ENCODE measurements around the gene C6orf163. TPM values are rescaled to one million over a fixed set of nuclear protein-coding genes. Genes with fewer than 3 reads are reported as not detected.

The C6orf163 gene
- total and polyA plus RNA-seq, 10 of the 15 experiments (the other 5 are each of a cell fraction or from before 2014, with no cell fraction given): 0.56 to 3.7 (median 1.2) TPM

GRCh38 chr6:87407561-87407900 is 62.9 kb downstream of the C6orf163 start (continued):
- TF ChIP-seq, protein P1, sequence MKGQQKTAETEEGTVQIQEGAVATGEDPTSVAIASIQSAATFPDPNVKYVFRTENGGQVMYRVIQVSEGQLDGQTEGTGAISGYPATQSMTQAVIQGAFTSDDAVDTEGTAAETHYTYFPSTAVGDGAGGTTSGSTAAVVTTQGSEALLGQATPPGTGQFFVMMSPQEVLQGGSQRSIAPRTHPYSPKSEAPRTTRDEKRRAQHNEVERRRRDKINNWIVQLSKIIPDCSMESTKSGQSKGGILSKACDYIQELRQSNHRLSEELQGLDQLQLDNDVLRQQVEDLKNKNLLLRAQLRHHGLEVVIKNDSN (IDR thresholded peaks at IDR 0.05; ENCODE audit: borderline replicate concordance, extremely low read length, insufficient read depth, low read depth, low read length): no peak
- no peak for TF ChIP-seq ESRRA (IDR thresholded peaks at IDR 0.05; ENCODE audit: low read length)

- H4K20me1 ChIP-seq (ENCODE audit: control insufficient read depth, insufficient read depth): no peaks in the 10 kb centered on the region
- ATAC-seq (peak; percentile 93), DNase-seq (ENCODE audit: low read depth, low spot score) (peak; percentile 40), FAIRE-seq (no peak)
- RAD21 ChIA-PET (ENCODE audit: unreplicated experiment): interaction anchor here (1.0 to 1.5 kb wide), 4 partner anchors 15 to 1463 kb away, joined by 3 to 7 read pairs (median 3); partner anchors contain the start of genes ORC3 and RARS2
- POLR2A ChIA-PET: interaction anchor here (0.7 kb wide), 1 partner anchor 132 kb away, joined by 3 read pairs; no protein-coding TSS in a partner anchor
- H3K4me3 ChIP-seq: peak within 1 kb of the TSS; percentile 79
- no peaks in the 10 kb centered on the region; a peak in 1 of 4 replicates for H3K27me3 ChIP-seq (replicated peaks in 1 of 2; ENCODE audit: control insufficient read depth in 2 of 2, insufficient read depth in 2 of 2, low read length in 1 of 2)
- H3K36me3 ChIP-seq (ENCODE audit: control insufficient read depth in 2 of 2, insufficient read depth in 2 of 2, low read length in 1 of 2): no peaks in the 10 kb centered on the region
- peak within 1 kb of the TSS; percentile 85 for H3K4me2 ChIP-seq (ENCODE audit: control insufficient read depth, insufficient read depth)
- no peak within 1 kb of the TSS for H3K27ac ChIP-seq (ENCODE audit: control insufficient read depth, insufficient read depth)
- H3K4me1 ChIP-seq (ENCODE audit: control insufficient read depth, insufficient read depth, low read length): no peaks in the 10 kb centered on the region
- under 1% methylated on average over 81 of the region's 82 CpGs for WGBS (ENCODE audit: insufficient coverage, insufficient replicate concordance, low lambda C conversion rate, missing lambda C conversion rate)
- BruUV-seq (replicated peaks): no TSS peak
- SMC1A ChIA-PET (ENCODE audit: uncharacterized antibody, unreplicated experiment): interaction anchor here (0.6 to 1.5 kb wide), 5 partner anchors 15 to 1462 kb away, joined by 3 to 5 read pairs (median 3); no protein-coding TSS in a partner anchor
- in situ Hi-C loops (cut with MboI): no loop called here
- H3K9me3 ChIP-seq (replicated peaks; ENCODE audit: control insufficient read depth, insufficient read depth, low read length): no peaks in the 10 kb centered on the region
- peak within 1 kb of the TSS; percentile 50; the same call in 1 of the 2 replicates for H3K9ac ChIP-seq (ENCODE audit: control insufficient read depth, insufficient read depth, low read length)
- peak within 1 kb of the TSS; percentile 98 for H2AFZ ChIP-seq (ENCODE audit: control insufficient read depth, low read depth, low read length)
- H3K79me2 ChIP-seq (ENCODE audit: control insufficient read depth, insufficient read depth, low read length): no peaks in the 10 kb centered on the region
- intact Hi-C loops (cut with micrococcal nuclease; ENCODE audit: unreplicated experiment): no loop called here
- CTCF ChIA-PET: interaction anchor here (0.6 to 2.2 kb wide), 3 partner anchors 14 to 1462 kb away, joined by 3 to 6 read pairs (median 3); no protein-coding TSS in a partner anchor
- TF ChIP-seq SRF (IDR thresholded peaks at IDR 0.05; ENCODE audit: low read depth in 2 of 2, low read length in 2 of 2): no peak
- TF ChIP-seq GATAD2B (conservative IDR thresholded peaks at IDR 0.05; ENCODE audit: low read depth): peak; percentile 82
- 0 out of 2 replicates have a peak, but pooled peaks have one; percentile 5 for TF ChIP-seq ATF3 (IDR thresholded peaks at IDR 0.05; ENCODE audit: borderline replicate concordance, extremely low read depth, low read depth, low read length)
- TF ChIP-seq MXI1 (IDR thresholded peaks at IDR 0.05; ENCODE audit: low read depth, low read length): peak; percentile 41; the same call in 1 of the 2 replicates
- TF ChIP-seq, protein P2, sequence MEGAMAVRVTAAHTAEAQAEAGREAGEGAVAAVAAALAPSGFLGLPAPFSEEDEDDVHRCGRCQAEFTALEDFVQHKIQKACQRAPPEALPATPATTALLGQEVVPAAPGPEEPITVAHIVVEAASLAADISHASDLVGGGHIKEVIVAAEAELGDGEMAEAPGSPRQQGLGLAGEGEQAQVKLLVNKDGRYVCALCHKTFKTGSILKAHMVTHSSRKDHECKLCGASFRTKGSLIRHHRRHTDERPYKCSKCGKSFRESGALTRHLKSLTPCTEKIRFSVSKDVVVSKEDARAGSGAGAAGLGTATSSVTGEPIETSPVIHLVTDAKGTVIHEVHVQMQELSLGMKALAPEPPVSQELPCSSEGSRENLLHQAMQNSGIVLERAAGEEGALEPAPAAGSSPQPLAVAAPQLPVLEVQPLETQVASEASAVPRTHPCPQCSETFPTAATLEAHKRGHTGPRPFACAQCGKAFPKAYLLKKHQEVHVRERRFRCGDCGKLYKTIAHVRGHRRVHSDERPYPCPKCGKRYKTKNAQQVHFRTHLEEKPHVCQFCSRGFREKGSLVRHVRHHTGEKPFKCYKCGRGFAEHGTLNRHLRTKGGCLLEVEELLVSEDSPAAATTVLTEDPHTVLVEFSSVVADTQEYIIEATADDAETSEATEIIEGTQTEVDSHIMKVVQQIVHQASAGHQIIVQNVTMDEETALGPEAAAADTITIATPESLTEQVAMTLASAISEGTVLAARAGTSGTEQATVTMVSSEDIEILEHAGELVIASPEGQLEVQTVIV (IDR thresholded peaks at IDR 0.05; ENCODE audit: borderline replicate concordance, partially characterized antibody): peak; percentile 31
- TF ChIP-seq CHD2 (IDR thresholded peaks at IDR 0.05; ENCODE audit: borderline replicate concordance, low read depth, low read length): 0 out of 2 replicates have a peak, but pooled peaks have one; percentile 36
- TF ChIP-seq EGR1 (IDR thresholded peaks at IDR 0.05; ENCODE audit: borderline replicate concordance in 1 of 2, low read depth in 2 of 2, low read length in 2 of 2): no peak
- peak in 2 of 3 experiments; percentile 6 to 24; a peak in 1 of 6 replicates for TF ChIP-seq CTCF (IDR thresholded peaks at IDR 0.05 in 2 of 3, conservative IDR thresholded peaks at IDR 0.05 in 1 of 3; ENCODE audit: control insufficient read depth in 2 of 3, extremely low read depth in 1 of 3, insufficient read depth in 1 of 3, low read depth in 3 of 3, low read length in 3 of 3)
- TF ChIP-seq BMI1 (IDR thresholded peaks at IDR 0.05; ENCODE audit: borderline replicate concordance): 0 out of 2 replicates have a peak, but pooled peaks have one; percentile 62
- TF ChIP-seq LARP7 (IDR thresholded peaks at IDR 0.05): peak; percentile 85; the same call in 1 of the 2 replicates
Measured at GRCh38 chr6:87407901-87408720, 63.5 kb downstream of the C6orf163 start, which contains the start of gene CFAP206. CFAP206 (plus strand) TSS chr6:87407972; CDS start chr6:87409840, 1,868 bp downstream.
